ENCODE results near the gene TDRKH.
"Not testable (repeated sequence)": the region's sequence is repeated elsewhere in the genome, so short reads cannot be mapped to it uniquely, and the experiment has no call there.

TDRKH gene

GRCh38 chr1:151759241-151759640, 31.1 kb downstream of the TDRKH start:
- DNase-seq = no peak

GRCh38 chr1:151756291-151756690, 34.0 kb downstream of the TDRKH start:
- DNase-seq = no peak

GRCh38 chr1:151741516-151741915, 48.8 kb downstream of the TDRKH start:
- no peak for DNase-seq

- DNase-seq = no peak
Observed at GRCh38 chr1:151739590-151740355, 50.5 kb downstream of the TDRKH start.

GRCh38 chr1:151737479-151737878, 52.8 kb downstream of the TDRKH start:
- no peak for DNase-seq

GRCh38 chr1:151737026-151737425, 53.3 kb downstream of the TDRKH start:
- DNase-seq = no peak

GRCh38 chr1:151733995-151734394, 56.3 kb downstream of the TDRKH start:
- DNase-seq = not testable (repeated sequence)

GRCh38 chr1:151733126-151733525, 57.2 kb downstream of the TDRKH start:
- DNase-seq = no peak

- no peak for DNase-seq
Observed at GRCh38 chr1:151729966-151730291, 60.4 kb downstream of the TDRKH start.

GRCh38 chr1:151729157-151729965, 60.9 kb downstream of the TDRKH start:
- DNase-seq = no peak

- no peak for DNase-seq
Observed at GRCh38 chr1:151728151-151729054, 61.9 kb downstream of the TDRKH start.

GRCh38 chr1:151723726-151724370, 66.5 kb downstream of the TDRKH start:
- no peak for DNase-seq
